ENCODE measurements around the gene TTC21A.

DNA sequence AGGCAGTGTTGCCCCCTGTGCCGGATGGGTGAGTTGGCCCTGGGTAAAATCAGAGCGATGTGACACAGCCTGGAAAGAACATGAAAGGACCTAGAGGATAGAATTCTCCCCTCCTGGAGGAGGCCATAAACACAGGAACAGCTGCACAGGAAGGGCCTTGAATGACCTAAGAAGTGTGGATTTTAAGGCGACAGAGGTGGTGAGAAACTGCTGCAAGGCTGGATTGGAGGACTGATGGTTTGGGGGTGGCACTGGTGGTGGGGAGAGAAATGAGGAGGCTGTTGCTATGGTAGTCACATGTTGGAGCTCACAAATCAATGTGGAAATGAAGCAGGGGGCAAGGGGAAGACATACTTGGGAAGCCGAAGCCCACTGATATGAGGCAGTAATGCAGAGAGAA is 71.1 kb downstream of the TTC21A start:
- TF ChIP-seq, protein P1, sequence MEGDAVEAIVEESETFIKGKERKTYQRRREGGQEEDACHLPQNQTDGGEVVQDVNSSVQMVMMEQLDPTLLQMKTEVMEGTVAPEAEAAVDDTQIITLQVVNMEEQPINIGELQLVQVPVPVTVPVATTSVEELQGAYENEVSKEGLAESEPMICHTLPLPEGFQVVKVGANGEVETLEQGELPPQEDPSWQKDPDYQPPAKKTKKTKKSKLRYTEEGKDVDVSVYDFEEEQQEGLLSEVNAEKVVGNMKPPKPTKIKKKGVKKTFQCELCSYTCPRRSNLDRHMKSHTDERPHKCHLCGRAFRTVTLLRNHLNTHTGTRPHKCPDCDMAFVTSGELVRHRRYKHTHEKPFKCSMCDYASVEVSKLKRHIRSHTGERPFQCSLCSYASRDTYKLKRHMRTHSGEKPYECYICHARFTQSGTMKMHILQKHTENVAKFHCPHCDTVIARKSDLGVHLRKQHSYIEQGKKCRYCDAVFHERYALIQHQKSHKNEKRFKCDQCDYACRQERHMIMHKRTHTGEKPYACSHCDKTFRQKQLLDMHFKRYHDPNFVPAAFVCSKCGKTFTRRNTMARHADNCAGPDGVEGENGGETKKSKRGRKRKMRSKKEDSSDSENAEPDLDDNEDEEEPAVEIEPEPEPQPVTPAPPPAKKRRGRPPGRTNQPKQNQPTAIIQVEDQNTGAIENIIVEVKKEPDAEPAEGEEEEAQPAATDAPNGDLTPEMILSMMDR (conservative IDR thresholded peaks at IDR 0.05) = no peak
- no peak for TF ChIP-seq ZFX (IDR thresholded peaks at IDR 0.05)

Data from C4-2B (cell line).